GM18508 (cell line): Measurements from ENCODE around the gene NUTM1.
"Not testable (repeated sequence)": the region's sequence is repeated elsewhere in the genome, so short reads cannot be mapped to it uniquely, and the experiment has no call there.

Source experiments
- ATAC-seq: cut with Tn5 transposase; IDR thresholded peaks from one replicate; pipeline ENCODE4 v1.9.1; 2021; ENCODE audit warnings: moderate number of reproducible peaks; ENCODE audit not compliant: insufficient read depth, unreplicated experiment

Gene NUTM1

DNA sequence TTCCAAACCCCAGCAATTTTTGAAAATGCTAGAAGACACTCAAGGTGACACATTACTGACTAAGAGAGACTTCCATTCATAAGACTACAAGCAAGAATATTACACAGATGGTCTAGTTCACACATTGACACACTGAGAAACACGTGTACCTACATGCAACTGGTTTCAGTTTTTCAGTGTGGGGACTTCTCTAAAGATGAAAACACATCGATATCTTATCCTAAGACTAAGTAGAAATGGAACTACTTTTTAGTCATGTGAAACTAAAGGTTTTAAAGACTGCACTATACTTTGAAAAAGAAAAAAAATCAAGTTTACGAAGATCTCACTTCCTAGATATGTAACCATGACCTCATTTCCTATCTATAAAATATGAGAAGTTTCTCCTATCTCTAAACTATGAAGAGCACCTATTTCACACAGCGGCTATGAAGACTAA, 60.1 kb downstream of the NUTM1 start:
- peak; percentile 38 for ATAC-seq

DNA sequence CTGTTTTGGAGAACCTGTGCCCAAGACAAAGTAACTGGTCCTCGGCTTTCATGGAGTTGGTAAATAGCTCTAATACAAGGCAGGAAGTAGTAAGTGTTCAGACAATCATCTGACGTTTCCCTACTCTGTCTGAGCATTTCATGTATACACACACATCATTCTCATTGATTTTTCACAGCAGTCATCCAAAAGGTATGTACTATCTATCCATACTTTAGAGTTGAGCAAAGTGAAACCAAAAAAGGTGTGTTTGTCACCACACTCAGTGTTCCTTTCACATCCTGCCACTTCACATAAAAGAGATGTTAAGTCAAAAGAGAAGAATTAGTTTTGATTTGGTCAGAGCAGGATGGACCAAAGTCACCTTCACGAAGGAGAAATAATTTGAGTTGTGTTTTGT, 60.8 kb downstream of the NUTM1 start:
- ATAC-seq: not testable (repeated sequence)
